ENCODE data around the gene SLC25A48.
"Not testable (repeated sequence)": the region's sequence is repeated elsewhere in the genome, so short reads cannot be mapped to it uniquely, and the experiment has no call there.

SLC25A48 gene

DNA sequence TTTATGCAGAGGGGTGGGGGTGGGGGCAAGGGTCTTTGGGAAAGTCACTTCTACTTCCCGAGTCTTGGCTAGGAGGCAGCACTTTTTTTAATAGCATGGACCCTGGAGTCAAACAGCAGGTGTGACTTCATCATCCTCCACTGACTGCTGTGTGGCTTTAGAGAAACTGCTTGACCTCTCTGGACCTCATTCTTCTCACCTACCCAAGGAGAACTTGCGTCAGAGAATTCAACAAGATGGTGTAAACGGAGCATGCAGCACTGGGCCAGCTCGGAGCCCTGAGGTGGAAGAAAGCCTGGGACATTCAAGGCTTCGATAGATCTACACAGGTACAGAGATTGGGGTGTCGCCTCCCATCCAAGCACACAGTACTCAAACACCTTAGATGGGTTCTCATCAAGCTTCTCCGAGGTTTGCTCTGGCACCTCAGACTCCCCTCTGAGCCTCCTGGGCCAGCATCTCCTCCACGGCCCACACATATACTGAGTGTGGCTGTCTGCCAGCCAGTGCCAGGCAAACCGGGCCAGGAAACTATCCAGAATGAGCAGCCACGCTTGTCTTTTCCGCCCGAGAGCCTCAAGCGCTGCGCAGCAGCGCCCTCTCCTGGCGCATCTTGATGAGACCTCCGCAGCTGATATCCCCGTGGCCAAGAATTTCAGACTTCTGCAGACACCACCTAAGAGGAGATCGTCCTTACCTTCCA is 4.6 kb upstream of the SLC25A48 start:
- peak; percentile 46 for DNase-seq (ENCODE audit: low spot score)

DNA sequence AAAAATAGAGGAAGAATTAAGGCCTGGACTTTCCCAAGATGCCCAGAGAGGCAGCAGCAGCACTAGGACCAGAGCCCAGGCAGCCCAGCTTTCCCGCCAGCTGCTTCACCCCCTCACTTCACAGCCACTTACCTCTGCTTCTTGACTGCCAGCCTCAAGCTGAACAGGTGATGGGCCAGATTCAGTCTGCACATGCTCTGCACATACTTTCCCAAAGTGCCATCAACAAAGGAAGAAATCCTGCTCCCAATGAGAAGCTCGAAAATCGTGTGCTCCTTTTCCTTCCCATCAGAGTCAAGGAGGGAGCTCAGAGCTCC is 4.1 kb upstream of the SLC25A48 start:
- no peak for DNase-seq (ENCODE audit: low spot score)

DNA sequence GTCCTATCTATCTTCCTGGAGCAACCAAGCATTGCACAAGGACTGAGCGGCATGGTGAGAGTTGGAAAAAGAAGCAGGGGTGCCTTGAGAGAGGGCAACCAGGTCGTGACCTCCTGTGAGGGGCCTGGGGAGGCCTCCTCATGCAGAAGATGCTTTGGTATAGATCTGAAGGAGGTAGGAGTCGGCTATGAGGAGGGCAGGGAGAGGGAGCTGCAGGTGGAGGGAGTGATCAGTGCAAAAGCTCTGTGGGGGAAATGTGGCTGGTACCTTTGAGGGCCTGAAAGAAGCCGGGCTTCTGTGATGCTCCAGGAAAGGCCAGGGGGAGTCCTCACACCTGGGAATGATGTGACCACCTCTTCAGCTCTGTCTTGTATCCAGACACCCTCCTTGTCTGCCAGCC is 3.6 kb upstream of the SLC25A48 start:
- no peak for DNase-seq (ENCODE audit: low spot score)

GRCh38 chr5:135831439-135831838 is 3.0 kb upstream of the SLC25A48 start:
- DNase-seq (ENCODE audit: low spot score): no peak

DNA sequence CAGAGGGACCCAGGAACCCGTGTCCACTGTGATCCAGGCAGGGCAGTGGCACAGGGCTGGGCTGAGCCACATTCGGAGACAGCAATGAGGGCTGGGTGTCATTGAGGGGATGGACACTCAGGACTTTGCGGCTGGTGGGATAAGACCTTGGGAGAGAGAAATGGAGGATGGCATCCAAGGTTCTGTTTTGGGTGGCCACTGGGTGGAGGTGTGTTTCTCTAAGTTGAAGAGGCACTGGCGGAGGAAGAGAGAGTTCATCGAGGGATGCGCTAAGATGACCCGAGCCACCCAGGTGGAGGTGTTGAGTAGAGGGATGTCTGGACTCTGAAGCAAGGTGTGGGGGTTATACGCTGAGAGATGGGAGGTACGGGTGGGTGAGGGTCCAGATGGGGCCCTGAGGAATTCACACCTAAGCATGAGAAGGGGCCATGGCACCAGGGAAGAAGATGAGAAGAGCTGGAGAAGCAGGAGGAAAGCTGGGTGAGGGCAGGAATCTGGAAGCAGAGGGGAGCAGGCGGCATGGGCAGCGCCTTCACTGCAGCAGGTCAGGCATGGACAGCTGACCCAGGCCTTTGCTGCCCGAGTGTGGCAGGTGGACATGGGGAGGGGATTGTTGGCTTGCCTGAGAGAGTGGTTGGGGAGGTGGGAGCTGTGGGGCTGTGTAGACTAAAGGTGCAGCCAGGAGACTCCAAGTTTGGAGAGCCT is 2.5 kb upstream of the SLC25A48 start:
- no peak for DNase-seq (ENCODE audit: low spot score)

- no peak for DNase-seq (ENCODE audit: low spot score)
These were observed 1.2 kb upstream of the SLC25A48 start for GRCh38 chr5:135832941-135833920.

DNA sequence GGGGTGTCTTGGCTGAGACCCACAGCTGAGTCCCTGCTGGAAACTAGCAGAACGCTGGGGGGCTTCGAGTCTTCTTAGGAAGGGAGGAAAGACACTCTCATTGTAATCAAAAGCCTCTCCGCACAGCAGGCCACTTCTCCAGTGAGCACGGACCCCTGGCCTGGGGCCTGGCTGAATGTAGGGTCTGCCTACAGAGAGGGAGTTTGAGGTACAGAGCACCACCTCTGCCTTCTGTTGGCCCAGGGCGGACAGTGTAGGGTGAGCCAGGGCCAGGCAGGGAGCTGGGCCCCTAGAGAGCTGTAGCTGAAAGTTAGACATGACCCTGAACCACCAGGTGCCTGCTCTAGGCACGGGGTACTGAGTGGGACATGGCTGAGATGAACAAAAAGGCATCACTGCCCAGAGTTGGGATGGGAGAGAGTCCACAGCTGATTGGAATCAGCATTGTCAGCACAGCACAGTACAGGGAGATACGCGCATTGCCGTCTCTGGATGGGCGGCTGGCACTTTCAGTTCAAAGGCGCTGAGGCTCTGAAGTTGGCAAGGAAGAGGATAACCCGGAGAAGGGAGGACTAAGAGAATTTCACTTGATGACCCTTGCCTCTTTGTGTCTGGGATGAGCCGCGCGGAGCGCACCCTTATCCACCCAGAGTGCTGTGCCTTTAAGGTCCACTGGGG is 363 bp upstream of the SLC25A48 start:
- DNase-seq (ENCODE audit: low spot score): no peak

DNA sequence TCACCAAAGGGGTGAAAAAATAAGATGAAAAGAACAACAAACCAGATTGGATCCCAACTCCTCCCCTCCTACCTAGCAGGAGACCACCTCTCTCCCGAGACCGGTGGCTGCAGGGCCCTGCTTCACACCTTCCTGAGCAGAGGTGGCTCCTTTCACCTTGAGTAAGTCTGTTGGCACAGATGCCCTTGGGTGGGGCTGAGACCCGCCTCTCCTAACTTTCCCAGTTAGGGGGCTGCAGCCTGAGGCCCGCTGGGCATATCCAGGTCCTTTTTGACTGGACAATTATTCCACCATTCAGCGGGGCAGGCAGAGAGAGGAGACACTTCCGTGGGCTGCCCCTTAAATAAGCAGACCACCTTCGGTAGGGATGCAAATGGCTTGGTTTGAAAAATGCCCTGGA is 1.3 kb downstream of the SLC25A48 start:
- no peak for DNase-seq (ENCODE audit: low spot score)

DNA sequence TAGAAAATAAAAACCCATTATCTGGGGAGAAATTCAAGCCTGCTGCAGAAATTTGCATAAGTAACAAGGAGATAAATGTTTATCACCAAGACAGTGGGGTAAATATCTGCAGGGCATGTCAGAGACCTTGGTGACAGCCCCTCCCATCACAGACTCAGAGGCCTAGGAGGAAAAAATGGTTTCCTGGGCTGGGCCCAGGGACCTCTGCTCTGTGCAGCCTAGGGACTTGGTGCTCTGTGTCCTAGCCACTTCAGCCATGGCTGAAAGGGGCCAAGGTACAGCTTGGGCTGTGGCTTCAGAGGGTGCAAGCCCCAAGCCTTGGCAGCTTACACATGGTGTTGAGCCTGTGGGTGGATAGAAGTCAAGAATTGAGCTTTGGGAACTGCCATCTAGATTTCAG is 3.9 kb downstream of the SLC25A48 start:
- DNase-seq (ENCODE audit: low spot score): not testable (repeated sequence)

DNA sequence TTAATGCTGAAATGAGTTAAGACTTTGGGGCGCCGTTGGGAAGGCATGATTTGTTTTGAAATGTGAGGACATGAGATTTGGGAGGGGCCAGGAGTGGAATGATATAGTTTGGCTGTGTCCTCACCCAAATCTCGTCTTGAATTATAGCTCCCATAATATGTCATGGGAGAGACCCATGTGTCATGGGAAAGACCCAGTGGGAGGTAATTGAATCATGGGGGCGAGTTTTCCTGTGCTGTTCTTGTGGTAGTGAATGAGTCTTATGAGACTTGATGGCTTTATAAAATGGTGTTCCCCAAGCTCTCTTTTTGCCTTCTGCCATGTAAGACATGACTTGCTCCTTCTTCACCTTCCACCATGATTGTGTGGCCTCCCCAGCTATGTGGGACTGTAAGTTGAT is 5.1 kb downstream of the SLC25A48 start:
- no peak for DNase-seq (ENCODE audit: low spot score)

DNA sequence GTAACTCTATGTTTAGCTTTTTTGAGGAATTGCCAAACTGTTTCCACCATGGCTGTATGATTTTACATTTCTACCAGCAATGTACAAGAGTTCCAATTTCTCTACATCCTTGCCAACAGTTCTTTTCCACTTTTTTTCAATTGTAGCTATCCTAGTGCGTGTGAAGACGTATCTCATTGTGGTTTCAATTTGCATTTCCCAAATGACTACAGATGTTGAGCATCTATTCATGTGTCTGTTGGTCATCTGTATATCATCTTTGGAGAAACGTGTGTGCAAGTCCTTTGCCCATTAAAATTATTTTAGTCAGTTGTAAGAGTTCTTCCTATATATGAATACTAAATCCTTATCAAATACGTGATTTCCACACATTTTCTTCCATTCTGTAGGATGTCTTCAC is 6.5 kb downstream of the SLC25A48 start:
- DNase-seq (ENCODE audit: low spot score): no peak

- no peak for DNase-seq (ENCODE audit: low spot score)
These were observed 8.3 kb downstream of the SLC25A48 start for GRCh38 chr5:135842737-135843136.

DNA sequence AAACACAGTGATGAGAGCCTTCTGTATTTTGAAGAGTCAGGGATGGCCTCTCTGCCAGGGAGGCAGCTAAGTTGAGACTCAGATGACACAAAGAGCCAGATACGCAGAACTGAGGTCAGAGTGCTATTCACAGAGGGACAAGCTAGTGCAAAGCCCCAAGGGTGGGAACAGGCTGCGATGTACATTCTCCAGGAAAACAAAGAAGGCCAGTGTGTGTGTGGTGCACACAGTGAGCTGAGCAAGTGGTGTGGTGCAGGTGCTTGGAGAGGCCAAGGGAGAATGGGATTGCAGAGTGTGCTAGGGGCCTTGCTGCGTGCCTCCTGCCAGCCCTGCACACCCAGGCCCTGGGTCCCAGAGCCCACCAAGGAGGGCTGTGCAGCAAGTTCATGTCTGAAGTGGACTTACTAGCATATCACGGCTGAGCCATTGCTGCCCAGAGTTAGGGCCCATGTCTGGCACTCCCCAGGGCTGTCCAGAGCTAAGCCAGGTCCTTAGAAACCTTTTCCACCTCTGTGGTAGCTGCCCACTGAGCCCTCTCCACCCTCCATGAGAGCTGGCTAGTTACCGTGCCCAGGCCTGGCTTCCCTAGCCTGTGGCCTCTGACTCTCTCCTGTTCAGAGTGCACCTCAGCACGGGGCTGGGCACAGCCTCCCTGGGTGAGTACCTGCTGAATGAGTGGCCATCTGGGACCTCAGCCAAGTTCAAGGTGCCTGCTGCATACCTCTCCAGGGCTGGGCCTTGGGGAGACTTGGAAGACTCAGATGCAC is 9.3 kb downstream of the SLC25A48 start:
- DNase-seq (ENCODE audit: low spot score): no peak

DNA sequence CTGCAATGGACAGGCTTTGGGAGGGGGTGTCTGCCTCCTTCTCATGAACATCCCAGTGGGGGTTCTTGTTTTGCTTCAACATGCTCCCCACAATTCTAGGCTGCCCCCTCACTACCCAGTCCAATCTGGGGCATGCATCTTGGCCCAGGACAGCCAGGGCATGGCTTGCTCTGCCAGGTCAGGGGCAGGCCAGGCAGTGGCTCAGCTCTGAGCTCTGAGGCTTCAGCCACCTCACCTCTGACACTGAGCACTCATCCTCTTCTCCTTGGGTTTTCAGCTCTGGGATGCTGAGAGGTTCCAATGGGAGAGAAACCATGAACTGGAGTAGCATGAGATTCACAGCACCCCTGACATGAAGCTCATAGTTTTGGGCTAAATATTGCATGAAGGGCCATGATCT is 11.8 kb downstream of the SLC25A48 start:
- no peak for DNase-seq (ENCODE audit: low spot score)

- no peak for DNase-seq (ENCODE audit: low spot score)
These were observed 13.5 kb downstream of the SLC25A48 start for GRCh38 chr5:135847976-135848375.

- no peak for DNase-seq (ENCODE audit: low spot score)
These were observed 15.8 kb downstream of the SLC25A48 start for GRCh38 chr5:135850231-135850630.

DNA sequence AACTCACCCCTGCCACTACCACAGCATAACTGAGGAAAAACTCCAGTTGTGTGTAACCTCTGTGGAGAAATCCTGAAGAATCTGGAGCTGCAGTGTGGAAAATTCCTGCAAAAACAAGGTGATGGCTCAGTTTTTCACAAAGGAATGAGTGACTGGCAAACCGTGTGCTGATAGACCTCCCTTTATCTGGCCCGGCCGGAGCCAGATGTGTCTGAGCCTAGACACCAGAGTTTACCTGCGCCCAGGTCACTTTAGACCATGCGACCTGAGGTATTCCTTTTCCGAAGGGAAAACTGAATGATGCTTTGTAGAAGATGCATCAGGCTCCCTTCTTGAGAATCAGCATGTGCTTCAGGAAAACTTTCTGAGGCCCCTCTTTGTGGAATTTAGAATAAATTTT is 16.2 kb downstream of the SLC25A48 start:
- DNase-seq (ENCODE audit: low spot score): no peak

GRCh38 chr5:135851186-135851914 is 16.9 kb downstream of the SLC25A48 start:
- DNase-seq (ENCODE audit: low spot score): no peak

- no peak for DNase-seq (ENCODE audit: low spot score)
These were observed 17.7 kb downstream of the SLC25A48 start for GRCh38 chr5:135851915-135852845.

Data from SK-N-DZ (cell line).